ENCODE measurements around the gene ERMARD. TPM values are rescaled to one million over a fixed set of nuclear protein-coding genes. Genes with fewer than 3 reads are reported as not detected.

The ERMARD gene
- total RNA-seq, 1 donor from 2014 or later: 31.3 TPM

- intact Hi-C loops (cut with micrococcal nuclease): no loop called here
Observed at GRCh38 chr6:169782966-169783365, 31.5 kb downstream of the ERMARD start.

DNA sequence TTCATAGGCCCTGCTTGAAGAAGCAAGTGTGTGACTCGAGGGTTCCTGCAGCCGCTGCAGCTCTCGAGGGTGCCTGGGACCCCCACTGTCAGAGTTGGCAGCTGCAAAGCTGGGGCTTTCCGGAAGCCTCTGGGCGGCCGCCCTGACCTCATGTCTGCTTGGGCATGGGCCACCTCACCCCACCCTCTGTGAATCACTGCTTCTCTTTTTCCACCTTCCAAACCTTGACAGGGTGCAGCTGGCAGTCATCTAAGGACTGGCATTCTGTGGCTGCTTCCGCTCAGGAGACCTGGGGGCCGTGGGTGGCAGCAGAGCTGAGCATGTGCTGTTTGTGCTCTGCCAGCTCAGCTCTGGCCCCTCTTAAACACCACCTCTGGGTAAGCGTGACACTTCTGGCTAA is 32.0 kb downstream of the ERMARD start:
- intact Hi-C loops (cut with micrococcal nuclease): no loop called here

GRCh38 chr6:169783971-169784820 is 32.8 kb downstream of the ERMARD start:
- intact Hi-C loops (cut with micrococcal nuclease): no loop called here

- intact Hi-C loops (cut with micrococcal nuclease): no loop called here
Observed at GRCh38 chr6:169784821-169785340, 33.5 kb downstream of the ERMARD start.

DNA sequence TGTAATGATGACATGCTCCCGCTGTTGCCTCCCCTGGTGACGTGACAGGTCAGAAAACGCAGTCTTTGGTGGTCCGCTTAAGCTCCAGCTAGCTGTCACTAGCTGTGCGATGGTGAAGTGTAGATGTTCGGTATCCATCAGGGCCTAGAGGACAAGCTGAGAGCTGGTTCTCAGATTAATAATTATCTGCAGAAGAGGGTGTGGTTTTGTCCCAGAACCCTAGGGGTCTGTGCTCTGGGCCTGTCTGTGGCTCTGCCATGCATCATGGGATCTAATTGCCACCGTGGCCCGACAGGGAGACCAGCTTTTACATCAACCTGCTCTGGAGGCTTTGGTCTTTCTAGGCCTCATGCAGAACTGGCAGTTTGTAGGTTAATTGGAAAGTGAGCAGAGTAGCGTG is 34.1 kb downstream of the ERMARD start:
- intact Hi-C loops (cut with micrococcal nuclease): no loop called here

DNA sequence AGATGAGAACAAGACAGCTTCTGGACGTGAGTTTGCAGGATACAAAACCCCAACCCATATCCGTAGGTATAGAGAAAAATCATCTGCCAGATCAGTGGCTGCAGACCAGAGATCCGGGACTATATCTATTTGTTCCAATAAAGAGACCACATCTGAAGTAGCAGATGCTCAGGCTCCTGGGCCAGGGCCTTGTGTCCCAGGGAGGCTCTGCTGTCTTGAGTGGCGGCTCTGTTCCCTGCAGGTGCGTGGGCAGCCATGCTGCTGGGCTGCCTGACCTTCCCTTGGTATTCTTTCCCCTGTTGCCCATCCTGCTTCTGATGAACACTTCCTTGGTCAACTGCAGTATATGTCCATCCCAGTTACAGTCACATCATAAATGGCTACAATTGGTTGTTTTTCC is 34.9 kb downstream of the ERMARD start:
- intact Hi-C loops (cut with micrococcal nuclease): no loop called here

DNA sequence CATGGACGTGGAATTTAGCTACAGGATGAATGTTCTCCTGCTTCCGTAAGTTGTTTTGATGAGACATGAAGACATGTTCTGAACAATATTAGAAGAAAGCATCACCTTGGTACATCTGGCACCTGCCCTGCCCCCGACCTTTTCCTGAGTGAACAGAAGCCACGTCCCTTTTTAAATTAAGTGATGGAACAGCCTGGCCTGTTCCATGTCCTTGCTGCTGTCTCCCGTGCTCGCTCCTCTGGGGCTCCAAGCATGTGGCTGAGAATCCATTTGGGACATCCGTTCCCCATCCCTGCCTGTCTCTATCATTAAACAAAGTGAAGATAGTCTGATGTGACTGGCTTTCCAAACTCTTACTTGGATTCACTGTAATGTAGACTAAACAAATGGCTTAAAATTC is 36.4 kb downstream of the ERMARD start:
- intact Hi-C loops (cut with micrococcal nuclease): no loop called here

GRCh38 chr6:169788809-169789145 is 37.4 kb downstream of the ERMARD start:
- intact Hi-C loops (cut with micrococcal nuclease): no loop called here

- intact Hi-C loops (cut with micrococcal nuclease): no loop called here
Observed at GRCh38 chr6:169789146-169789943, 37.9 kb downstream of the ERMARD start.

- intact Hi-C loops (cut with micrococcal nuclease): loop anchor here (1.0 to 5.0 kb wide), 10 partner anchors 39 to 895 kb away; partner anchors contain the start of genes DLL1, DYNLT2, ERMARD and PDCD2
Observed at GRCh38 chr6:169789944-169790927, 38.8 kb downstream of the ERMARD start.

GRCh38 chr6:169791721-169792131 is 40.3 kb downstream of the ERMARD start:
- intact Hi-C loops (cut with micrococcal nuclease): loop anchor here (2.0 to 5.0 kb wide), 4 partner anchors 71 to 897 kb away; partner anchors contain the start of gene DLL1

DNA sequence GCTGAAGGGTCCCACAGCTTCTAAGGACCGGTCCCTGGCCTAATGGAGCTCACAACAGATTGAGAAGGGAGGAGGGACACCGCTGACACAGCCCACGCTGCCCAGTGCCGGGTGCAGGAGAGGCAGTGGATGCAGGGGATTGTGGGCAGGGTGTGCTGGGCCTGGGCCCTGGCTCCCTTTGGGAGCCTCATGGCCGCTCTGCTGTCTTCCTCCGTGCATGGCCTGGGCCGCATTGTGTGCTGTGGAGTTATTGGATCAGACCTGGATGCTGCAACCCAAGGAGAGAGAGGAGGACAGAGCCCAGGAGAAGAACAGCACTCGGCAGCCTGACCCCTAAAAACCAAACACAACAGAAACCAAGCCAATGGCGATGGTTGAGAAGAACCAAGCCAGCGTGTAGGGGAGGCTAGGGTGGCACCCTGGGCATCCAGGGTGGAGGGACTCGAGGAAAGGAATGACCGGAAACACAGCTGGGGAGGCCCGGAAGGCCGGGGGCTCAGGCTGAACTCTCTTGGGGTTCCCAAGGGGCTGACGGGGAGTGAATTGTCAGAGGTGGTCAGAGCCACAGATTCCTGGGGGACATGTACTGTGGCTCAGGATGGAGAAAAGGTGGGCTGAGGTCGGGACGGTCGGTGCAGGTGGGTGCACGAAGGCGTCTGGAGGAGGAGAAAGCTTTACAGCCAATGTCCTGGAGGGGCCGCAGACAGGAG is 41.0 kb downstream of the ERMARD start:
- intact Hi-C loops (cut with micrococcal nuclease): loop anchor here (5.0 kb wide), 2 partner anchors 200 to 500 kb away; partner anchors contain the start of gene DLL1

DNA sequence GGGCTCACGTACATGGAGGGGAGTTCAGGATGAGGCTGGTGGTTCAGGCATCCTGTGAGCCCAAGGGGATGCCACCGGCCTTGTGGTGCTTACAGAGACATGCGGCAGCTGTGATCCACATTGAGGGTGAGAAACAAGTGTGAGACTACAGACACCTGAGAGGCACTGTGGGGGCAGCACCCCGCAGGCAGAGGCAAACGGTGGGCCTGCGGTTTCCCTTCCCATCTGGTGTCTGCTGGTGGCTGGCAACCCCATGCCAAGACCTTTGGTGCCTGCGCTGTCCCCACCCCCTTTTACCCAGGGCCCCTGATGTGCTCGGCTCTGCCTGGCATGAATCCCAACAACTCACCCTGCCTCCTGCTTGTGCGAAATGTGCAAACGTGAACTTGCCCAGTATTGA is 42.0 kb downstream of the ERMARD start:
- intact Hi-C loops (cut with micrococcal nuclease): loop anchor here (5.0 kb wide), 2 partner anchors 199 to 499 kb away; partner anchors contain the start of gene DLL1

DNA sequence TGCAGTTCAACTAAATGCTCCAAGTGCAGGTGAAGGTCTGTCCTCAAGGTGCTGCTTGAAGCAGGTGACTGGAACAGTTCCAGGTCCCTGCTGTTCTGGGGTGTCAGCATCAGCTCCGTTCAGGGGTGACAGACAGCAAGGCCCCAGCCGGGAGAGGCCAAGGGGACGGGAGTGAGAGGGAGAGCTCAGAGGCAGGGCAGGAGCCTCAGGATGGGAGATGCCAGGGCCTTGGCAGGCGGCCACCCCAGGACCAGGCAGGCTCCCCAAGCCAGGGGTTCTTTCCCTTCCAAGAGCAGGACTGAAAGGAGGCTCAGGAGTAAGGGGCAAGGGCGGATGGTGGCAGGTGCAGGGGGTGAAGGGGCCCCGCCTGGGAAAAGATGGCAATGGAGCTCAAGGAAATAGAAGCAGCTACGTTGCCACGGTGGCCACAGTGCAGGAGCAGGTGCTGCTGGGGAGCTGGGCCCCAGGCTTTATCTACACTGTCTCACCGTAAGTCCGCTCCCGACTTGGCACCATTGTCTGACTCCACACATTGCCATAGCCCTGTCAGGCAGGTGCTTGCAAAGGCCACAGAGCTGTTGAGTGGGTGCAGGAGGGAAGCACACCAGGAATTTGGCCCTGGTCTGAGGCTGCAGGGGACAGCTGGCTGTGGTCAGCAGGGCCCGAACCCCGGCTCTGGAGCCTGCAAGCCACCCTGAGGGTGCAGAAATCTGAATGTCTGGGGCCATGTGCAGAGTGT is 43.1 kb downstream of the ERMARD start:
- intact Hi-C loops (cut with micrococcal nuclease): loop anchor here (5.0 kb wide), 2 partner anchors 198 to 498 kb away; partner anchors contain the start of gene DLL1

GRCh38 chr6:169795196-169795595 is 43.8 kb downstream of the ERMARD start:
- intact Hi-C loops (cut with micrococcal nuclease): no loop called here

DNA sequence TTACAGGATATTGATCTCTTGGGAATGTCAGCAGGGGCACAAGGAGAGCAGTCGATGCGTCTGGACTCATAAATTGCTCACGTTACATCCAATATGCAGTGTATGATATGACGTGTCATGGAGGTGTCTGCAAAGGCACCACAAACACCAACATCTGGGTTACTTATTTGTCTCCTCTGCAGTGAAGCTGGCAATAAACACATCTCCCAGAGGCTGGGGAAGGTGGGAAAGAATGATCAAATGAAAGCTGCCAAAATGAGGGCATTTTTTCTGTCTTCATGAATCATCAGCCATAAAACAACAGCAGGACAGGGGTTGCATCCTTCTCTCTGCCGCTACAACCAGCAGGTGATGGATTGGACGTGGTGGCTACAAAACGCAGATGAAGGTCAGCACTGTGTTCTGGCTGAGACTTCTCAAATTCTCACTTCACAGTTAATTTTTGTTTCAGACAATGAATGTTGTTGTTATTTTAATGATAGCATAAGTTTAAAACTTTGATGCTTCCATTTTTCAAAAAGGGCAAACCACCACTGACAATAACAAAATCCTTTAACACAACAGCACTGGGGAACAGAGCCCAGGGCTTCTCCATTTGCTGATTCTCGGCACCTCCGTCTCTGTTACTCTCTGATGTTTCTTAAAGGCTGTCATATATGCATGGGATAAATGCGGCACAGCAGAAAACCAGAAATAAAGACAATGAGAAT is 47.5 kb downstream of the ERMARD start:
- intact Hi-C loops (cut with micrococcal nuclease): no loop called here

- intact Hi-C loops (cut with micrococcal nuclease): no loop called here
Observed at GRCh38 chr6:169799474-169799926, 48.1 kb downstream of the ERMARD start.

DNA sequence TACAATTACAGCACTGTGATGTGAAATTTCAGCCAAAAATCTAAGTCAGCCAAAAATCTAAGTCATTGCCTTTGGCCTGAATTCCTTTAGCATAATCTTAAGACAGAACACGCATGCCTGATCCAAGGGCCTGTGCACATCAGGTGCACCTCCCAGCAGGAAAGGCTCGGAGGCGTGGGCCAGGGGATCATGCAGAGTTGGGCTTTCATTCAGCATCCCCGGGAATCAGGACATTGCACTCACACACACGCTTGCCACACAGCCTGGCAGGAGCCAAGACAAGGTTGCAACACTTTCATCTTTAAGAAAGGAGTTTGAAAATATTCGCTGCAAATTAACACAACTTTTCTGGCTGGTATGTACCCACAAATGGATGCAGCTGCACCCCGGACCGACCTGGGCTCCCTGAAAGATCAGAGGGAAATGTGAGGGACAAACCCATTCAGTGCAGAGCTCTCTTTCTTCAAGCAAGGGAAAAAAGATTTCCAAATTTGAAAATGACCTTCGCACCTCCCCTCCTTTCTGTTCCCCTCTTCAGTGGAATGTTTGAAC is 48.8 kb downstream of the ERMARD start:
- intact Hi-C loops (cut with micrococcal nuclease): no loop called here
